Cardiac fibroblast (primary cell): ENCODE measurements around the gene DCBLD2.

ENCODE experiments used
- DNase-seq, 2 donors: peaks; one replicate each; pipeline versions ENCODE4 v3.0.0 to v3.0.0-alpha.2; 2010; ENCODE audit warnings: low read depth in 2 of 2
- H3K4me3 ChIP-seq, 2 donors: replicated peaks in 1 of 2; 1 replicate in 1 of 2; 2 replicates in 1 of 2; pipeline ENCODE4 v1.5.1; 2011; ENCODE audit warnings: low read depth in 2 of 2, low read length in 2 of 2, mild to moderate bottlenecking in 2 of 2, moderate library complexity in 1 of 2
- TF ChIP-seq, protein P1 (sequence below): IDR thresholded peaks from one replicate; pipeline ENCODE4 v1.5.1; 2011; ENCODE audit warnings: low read depth, mild to moderate bottlenecking, low read length, inconsistent platforms

Gene DCBLD2

DNA sequence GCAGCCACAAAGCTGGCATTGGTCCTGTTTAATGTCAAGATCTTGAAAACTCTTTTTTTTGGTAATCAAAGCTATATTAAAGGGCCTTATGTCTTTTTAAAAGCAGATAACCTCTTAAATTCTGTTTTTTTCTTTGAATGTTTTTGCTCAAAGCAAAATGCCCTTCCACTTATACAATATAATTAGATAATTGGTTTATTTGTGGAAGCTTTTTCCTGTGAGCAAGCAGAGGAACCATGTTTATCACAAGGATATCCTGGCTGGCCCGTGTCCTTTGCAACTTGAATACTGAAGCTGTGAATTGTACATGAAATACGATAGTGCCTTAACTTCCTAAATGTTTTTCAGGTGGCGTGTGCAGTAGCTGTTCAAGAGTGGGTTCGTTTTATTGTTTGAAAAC lies 135.8 kb downstream of the DCBLD2 start:
- H3K4me3 ChIP-seq = no peak overlapping the region
- DNase-seq = no peak
- TF ChIP-seq, protein P1, sequence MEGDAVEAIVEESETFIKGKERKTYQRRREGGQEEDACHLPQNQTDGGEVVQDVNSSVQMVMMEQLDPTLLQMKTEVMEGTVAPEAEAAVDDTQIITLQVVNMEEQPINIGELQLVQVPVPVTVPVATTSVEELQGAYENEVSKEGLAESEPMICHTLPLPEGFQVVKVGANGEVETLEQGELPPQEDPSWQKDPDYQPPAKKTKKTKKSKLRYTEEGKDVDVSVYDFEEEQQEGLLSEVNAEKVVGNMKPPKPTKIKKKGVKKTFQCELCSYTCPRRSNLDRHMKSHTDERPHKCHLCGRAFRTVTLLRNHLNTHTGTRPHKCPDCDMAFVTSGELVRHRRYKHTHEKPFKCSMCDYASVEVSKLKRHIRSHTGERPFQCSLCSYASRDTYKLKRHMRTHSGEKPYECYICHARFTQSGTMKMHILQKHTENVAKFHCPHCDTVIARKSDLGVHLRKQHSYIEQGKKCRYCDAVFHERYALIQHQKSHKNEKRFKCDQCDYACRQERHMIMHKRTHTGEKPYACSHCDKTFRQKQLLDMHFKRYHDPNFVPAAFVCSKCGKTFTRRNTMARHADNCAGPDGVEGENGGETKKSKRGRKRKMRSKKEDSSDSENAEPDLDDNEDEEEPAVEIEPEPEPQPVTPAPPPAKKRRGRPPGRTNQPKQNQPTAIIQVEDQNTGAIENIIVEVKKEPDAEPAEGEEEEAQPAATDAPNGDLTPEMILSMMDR = no peak

- H3K4me3 ChIP-seq = no peak overlapping the region
- TF ChIP-seq, protein P1 = no peak
- DNase-seq = peak in 1 of 2 donors; percentile 46
These were observed 137.0 kb downstream of the DCBLD2 start for GRCh38 chr3:98764472-98764884.

DNA sequence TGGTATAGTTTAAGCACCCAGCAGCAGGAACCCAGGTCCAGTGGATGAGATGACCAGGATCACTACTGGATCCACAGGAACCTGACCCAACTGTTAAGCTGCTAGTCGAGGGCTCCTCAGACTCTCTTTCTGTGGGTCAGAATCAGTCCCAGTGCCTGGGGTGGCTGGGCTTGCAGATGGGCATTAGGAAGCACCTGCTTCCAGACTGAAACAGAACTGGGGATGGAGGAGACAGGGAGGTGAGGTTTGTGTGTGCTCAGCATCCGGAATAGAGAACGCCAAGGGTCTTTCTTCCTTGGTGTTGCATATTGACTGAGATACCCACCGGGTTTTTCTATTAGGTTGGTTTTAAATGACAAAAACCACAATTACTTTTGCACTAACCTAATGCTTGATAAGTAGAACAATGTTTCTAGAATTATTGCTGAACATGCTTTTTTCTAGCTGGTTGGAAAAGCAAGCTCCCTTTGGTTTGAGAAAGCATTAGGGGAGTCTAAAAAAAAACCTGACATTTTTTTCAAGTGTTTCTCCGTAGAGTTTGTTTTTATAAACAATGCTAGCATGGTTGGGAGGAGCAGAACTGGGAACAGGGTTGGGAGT lies 137.6 kb downstream of the DCBLD2 start:
- no peak overlapping the region for H3K4me3 ChIP-seq

GRCh38 chr3:98763076-98763475 lies 138.4 kb downstream of the DCBLD2 start, which contains the start of gene ST3GAL6:
TSS of gene ST3GAL6 (plus strand) at chr3:98763340. CDS start at chr3:98768441, 5,101 bp downstream.
- TF ChIP-seq, protein P1 = no peak
- no peak within 1 kb of the TSS for H3K4me3 ChIP-seq
- peak; percentile 65 to 84 for DNase-seq

More for the DNA sequence above, 137.6 kb downstream of the DCBLD2 start:
- no peak for DNase-seq
- TF ChIP-seq, protein P1 = no peak

- TF ChIP-seq, protein P1 = no peak
- no peak for DNase-seq
- H3K4me3 ChIP-seq = no peak overlapping the region
These were observed 139.8 kb downstream of the DCBLD2 start for GRCh38 chr3:98761643-98762229.

- TF ChIP-seq, protein P1 = no peak
- no peak overlapping the region for H3K4me3 ChIP-seq
- no peak for DNase-seq
These were observed 141.9 kb downstream of the DCBLD2 start for GRCh38 chr3:98759629-98760028.
